MM.1S (cell line): ENCODE results near the gene GRN.

ENCODE experiments used
- CTCF ChIP-seq: fragments of 300-600 bp; sonication (generic); IDR thresholded peaks from 2 replicates; pipeline ENCODE4 v1.5.1; 2016; ENCODE audit warnings: antibody characterized with exemption, low read length, mixed read lengths
- EZH2 ChIP-seq: fragments of 300-600 bp; sonication (generic); optimal IDR thresholded peaks from 2 replicates; pipeline ENCODE3; 2017; ENCODE audit warnings: low read depth, mild to moderate bottlenecking, antibody characterized with exemption, low read length, mixed read lengths
- EZH2phosphoT487 ChIP-seq: fragments of 300-600 bp; sonication (generic); IDR thresholded peaks from 2 replicates; pipeline ENCODE4 v1.6.1; 2018; ENCODE audit warnings: antibody characterized with exemption, low read length

GRCh38 chr17:44310188-44310587 is 34.9 kb upstream of the GRN start:
- no peak for TF ChIP-seq CTCF
- TF ChIP-seq EZH2 = no peak
- no peak for TF ChIP-seq EZH2phosphoT487
